ENCODE results near the gene COL4A6. TPM values are rescaled to one million over a fixed set of nuclear protein-coding genes. Genes with fewer than 3 reads are reported as not detected.

COL4A6 gene
- total RNA-seq, 3 donors from 2014 or later (not counting 1 experiment from before 2014, with no cell fraction given), result not detected

- intact Hi-C loops (cut with micrococcal nuclease), result no loop called here
- H3K27me3 Mint-ChIP-seq (ENCODE audit: low read depth in 2 of 2), result peaks cover 6 to 28% of the 10 kb centered on the region in 2 donors
- no peaks in the 10 kb centered on the region for H3K4me1 ChIP-seq (ENCODE audit: control insufficient read depth, insufficient read depth, low read length)
- no peak overlapping the region for H3K27ac Mint-ChIP-seq
- no peaks in the 10 kb centered on the region for H3K27me3 ChIP-seq (ENCODE audit: control insufficient read depth, insufficient read depth, low read length)
- WGBS (ENCODE audit: insufficient coverage), result 67% methylated on average over 1 of the region's 1 CpG
- ATAC-seq, result no peak
- no peaks in the 10 kb centered on the region for H3K36me3 Mint-ChIP-seq
- H3K4me1 Mint-ChIP-seq, result no peaks in the 10 kb centered on the region
- no peaks in the 10 kb centered on the region for H3K36me3 ChIP-seq (ENCODE audit: control insufficient read depth, insufficient read depth, low read length)
- TF ChIP-seq CTCF (IDR thresholded peaks at IDR 0.05), result no peak
- H3K9me3 ChIP-seq (ENCODE audit: control insufficient read depth, insufficient read depth, low read length), result no peaks in the 10 kb centered on the region
- no peak overlapping the region for H3K27ac ChIP-seq (ENCODE audit: low read length)
- DNase-seq, result no peak
- no peak overlapping the region for H3K4me3 Mint-ChIP-seq
- H3K4me3 ChIP-seq (ENCODE audit: low read length), result no peak overlapping the region
- peaks cover 0 to 2% of the 10 kb centered on the region in 2 donors for H3K9me3 Mint-ChIP-seq
Observed at GRCh38 chrX:108198420-108198819, 239.8 kb downstream of the COL4A6 start.

- Mint-ChIP-seq H3K4me3 (no peak overlapping the region), H3K27me3 (ENCODE audit: low read depth in 2 of 2) (peaks cover 0 to 17% of the 10 kb centered on the region in 2 donors), H3K4me1 (no peaks in the 10 kb centered on the region), H3K27ac (no peak overlapping the region), H3K36me3 (no peaks in the 10 kb centered on the region), H3K9me3 (no peaks in the 10 kb centered on the region)
- intact Hi-C loops (cut with micrococcal nuclease), result no loop called here
- Histone ChIP-seq H3K27me3 (ENCODE audit: control insufficient read depth, insufficient read depth, low read length) (no peaks in the 10 kb centered on the region), H3K36me3 (ENCODE audit: control insufficient read depth, insufficient read depth, low read length) (no peaks in the 10 kb centered on the region), H3K4me3 (ENCODE audit: low read length) (no peak overlapping the region), H3K27ac (ENCODE audit: low read length) (no peak overlapping the region), H3K9me3 (ENCODE audit: control insufficient read depth, insufficient read depth, low read length) (no peaks in the 10 kb centered on the region), H3K4me1 (ENCODE audit: control insufficient read depth, insufficient read depth, low read length) (no peaks in the 10 kb centered on the region)
- TF ChIP-seq CTCF (IDR thresholded peaks at IDR 0.05), result no peak
- ATAC-seq (no peak), DNase-seq (no peak)
- 76% methylated on average over 3 of the region's 4 CpGs for WGBS (ENCODE audit: insufficient coverage)
Observed at GRCh38 chrX:108186811-108187210, 251.4 kb downstream of the COL4A6 start.

- no peaks in the 10 kb centered on the region for H3K36me3 Mint-ChIP-seq
- Histone ChIP-seq H3K27me3 (ENCODE audit: control insufficient read depth, insufficient read depth, low read length) (no peaks in the 10 kb centered on the region), H3K36me3 (ENCODE audit: control insufficient read depth, insufficient read depth, low read length) (no peaks in the 10 kb centered on the region), H3K9me3 (ENCODE audit: control insufficient read depth, insufficient read depth, low read length) (no peaks in the 10 kb centered on the region), H3K4me3 (ENCODE audit: low read length) (no peak overlapping the region), H3K27ac (ENCODE audit: low read length) (no peak overlapping the region), H3K4me1 (ENCODE audit: control insufficient read depth, insufficient read depth, low read length) (no peaks in the 10 kb centered on the region)
- no peak overlapping the region for H3K4me3 Mint-ChIP-seq
- DNase-seq (no peak), ATAC-seq (no peak)
- no peaks in the 10 kb centered on the region for H3K9me3 Mint-ChIP-seq
- intact Hi-C loops (cut with micrococcal nuclease), result no loop called here
- WGBS (ENCODE audit: insufficient coverage), result 92% methylated on average over 5 of the region's 7 CpGs
- peaks cover 2 to 7% of the 10 kb centered on the region in 2 donors for H3K27me3 Mint-ChIP-seq (ENCODE audit: low read depth in 2 of 2)
- H3K4me1 Mint-ChIP-seq, result no peaks in the 10 kb centered on the region
- no peak for TF ChIP-seq CTCF (IDR thresholded peaks at IDR 0.05)
- no peak overlapping the region for H3K27ac Mint-ChIP-seq
Observed at GRCh38 chrX:108178143-108178498, 260.1 kb downstream of the COL4A6 start.

DNA sequence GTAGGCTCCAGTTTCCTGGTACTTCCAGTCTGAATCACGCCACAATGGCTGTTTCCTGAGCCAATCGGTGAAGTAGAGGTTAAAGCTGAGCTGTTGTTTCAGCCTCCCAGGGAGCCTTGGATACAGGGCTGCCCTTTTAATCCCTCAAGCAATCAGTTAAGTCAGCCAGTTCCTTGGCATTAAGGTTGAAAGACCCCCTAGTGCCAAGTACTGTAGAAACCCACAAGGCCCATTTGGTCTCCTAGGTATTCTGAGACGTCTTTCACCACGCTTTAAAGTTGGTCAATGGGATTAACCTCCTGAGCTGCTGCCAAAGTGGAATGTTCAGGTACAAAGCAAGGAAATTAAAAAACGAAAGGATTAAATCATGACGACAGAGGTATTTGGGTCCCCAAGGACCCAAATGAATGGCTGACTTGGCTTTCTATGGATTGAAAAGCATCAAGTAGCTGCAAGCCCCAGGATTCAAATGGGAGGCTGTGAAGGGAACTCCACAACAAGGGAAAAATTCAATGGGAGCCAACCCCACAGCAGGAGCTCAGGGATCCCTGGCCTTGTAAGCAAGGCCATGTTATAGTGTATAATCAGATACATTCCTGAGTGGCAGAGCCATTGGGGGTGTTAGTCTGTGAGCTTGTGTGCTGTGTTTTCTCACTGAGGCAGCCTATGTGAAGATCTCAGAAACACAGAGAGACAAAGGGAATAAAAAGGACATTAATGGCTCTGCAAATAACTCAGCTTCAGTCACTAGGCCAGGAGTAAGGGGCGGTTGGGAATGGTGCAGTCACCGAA lies 260.7 kb downstream of the COL4A6 start:
- DNase-seq, result no peak

More for the DNA sequence above, 260.7 kb downstream of the COL4A6 start:
- Histone ChIP-seq H3K4me1 (ENCODE audit: control insufficient read depth, insufficient read depth, low read length) (no peaks in the 10 kb centered on the region), H3K27me3 (ENCODE audit: control insufficient read depth, insufficient read depth, low read length) (no peaks in the 10 kb centered on the region), H3K4me3 (ENCODE audit: low read length) (no peak overlapping the region), H3K27ac (ENCODE audit: low read length) (no peak overlapping the region), H3K9me3 (ENCODE audit: control insufficient read depth, insufficient read depth, low read length) (no peaks in the 10 kb centered on the region), H3K36me3 (ENCODE audit: control insufficient read depth, insufficient read depth, low read length) (no peaks in the 10 kb centered on the region)
- H3K4me1 Mint-ChIP-seq, result no peaks in the 10 kb centered on the region
- no peak for ATAC-seq
- H3K27me3 Mint-ChIP-seq (ENCODE audit: low read depth in 2 of 2), result peaks cover 2 to 7% of the 10 kb centered on the region in 2 donors
- TF ChIP-seq CTCF (IDR thresholded peaks at IDR 0.05), result no peak
- intact Hi-C loops (cut with micrococcal nuclease), result no loop called here
- 92% methylated on average over 8 of the region's 8 CpGs for WGBS (ENCODE audit: insufficient coverage)
- H3K9me3 Mint-ChIP-seq, result no peaks in the 10 kb centered on the region
- no peak overlapping the region for H3K27ac Mint-ChIP-seq
- no peak overlapping the region for H3K4me3 Mint-ChIP-seq
- no peaks in the 10 kb centered on the region for H3K36me3 Mint-ChIP-seq

Measured in natural killer cell (primary cell).